GM12878 (cell line): ENCODE data around the gene CDKL2. TPM values are rescaled to one million over a fixed set of nuclear protein-coding genes. Genes with fewer than 3 reads are reported as not detected.
"Not testable (repeated sequence)": the region's sequence is repeated elsewhere in the genome, so short reads cannot be mapped to it uniquely, and the experiment has no call there.

Experiments
- ATAC-seq: fragments of 200-7000 bp; cut with Tn5 transposase; 3 replicates; pipeline ENCODE4 v1.9.1; 2020; ENCODE audit warnings: mild to moderate bottlenecking, moderate library complexity
- BruUV-seq: library from RNA; stranded (reverse); fragments of 400-500 nt; replicated peaks from 2 replicates; lab custom pipeline; 2021; lab: Mats Ljungman, UMichigan
- CTCF ChIA-PET: fragments of 300-600 bp; sonication (Branson Sonifier 250); formaldehyde crosslinking; extraction: SDS; loops from one replicate; lab custom pipeline; 2021; ENCODE audit warnings: inconsistent platforms; lab: Yijun Ruan, JAX
- POLR2A ChIA-PET: fragments of 350-600 bp; formaldehyde crosslinking; extraction: SDS; loops from one replicate; lab custom pipeline; 2021; ENCODE audit warnings: inconsistent platforms; lab: Charles Lee
- RAD21 ChIA-PET: fragments of 300-600 bp; sonication (Branson Sonifier 250); formaldehyde crosslinking; loops from one replicate; lab custom pipeline; 2023; ENCODE audit warnings: antibody characterized with exemption; ENCODE audit not compliant: unreplicated experiment; lab: Charles Lee
- SMC1A ChIA-PET: fragments of 300-600 bp; sonication (Branson Sonifier 250); formaldehyde crosslinking; loops from one replicate; lab custom pipeline; 2023; ENCODE audit not compliant: unreplicated experiment, uncharacterized antibody; lab: Charles Lee
- DNase-seq: peaks from one replicate; pipeline ENCODE4 v3.0.0-alpha.2; 2011; ENCODE audit warnings: low read depth, low spot score
- FAIRE-seq: peaks from 3 replicates; lab custom pipeline; 2011; peaks lifted over from hg19 to GRCh38; lab: Jason Lieb, UNC
- H2AFZ ChIP-seq: 2 replicates; pipeline ENCODE4 v1.6.0; 2011; ENCODE audit warnings: low read depth, low read length, control low read depth; ENCODE audit not compliant: control insufficient read depth
- H3K27ac ChIP-seq: 2 replicates; pipeline ENCODE4 v1.5.1; 2011; ENCODE audit warnings: control low read depth; ENCODE audit not compliant: control insufficient read depth, insufficient read depth
- H3K27me3 ChIP-seq, 2 experiments: replicated peaks in 1 of 2; 2 replicates each; pipeline versions ENCODE4 v1.6.0 to v1.6.1; 2011; ENCODE audit warnings: low read length in 1 of 2; ENCODE audit not compliant: control insufficient read depth in 2 of 2, insufficient read depth in 2 of 2
- H3K36me3 ChIP-seq, 2 experiments: 2 replicates each; pipeline ENCODE4 v1.5.1; 2011; ENCODE audit warnings: low read length in 1 of 2; ENCODE audit not compliant: control insufficient read depth in 2 of 2, insufficient read depth in 2 of 2
- H3K4me1 ChIP-seq: 2 replicates; pipeline ENCODE4 v1.6.1; 2011; ENCODE audit warnings: mild to moderate bottlenecking, low read length, moderate library complexity, mixed read lengths; ENCODE audit not compliant: control insufficient read depth, insufficient read depth
- H3K4me2 ChIP-seq: 2 replicates; pipeline ENCODE4 v1.6.0; 2011; ENCODE audit warnings: control low read depth; ENCODE audit not compliant: control insufficient read depth, insufficient read depth
- H3K4me3 ChIP-seq: fragments of 200-600 bp; sonication (generic); 2 replicates; pipeline ENCODE4 v1.5.1; 2016
- H3K79me2 ChIP-seq: 2 replicates; pipeline ENCODE4 v1.6.0; 2011; ENCODE audit warnings: low read length; ENCODE audit not compliant: control insufficient read depth, insufficient read depth
- H3K9ac ChIP-seq: 2 replicates; pipeline ENCODE4 v1.8.0; 2011; ENCODE audit warnings: low read length, control low read depth, mixed read lengths; ENCODE audit not compliant: control insufficient read depth, insufficient read depth
- H3K9me3 ChIP-seq: replicated peaks from 3 replicates; pipeline ENCODE4 v1.5.1; 2011; ENCODE audit warnings: mild to moderate bottlenecking, low read length; ENCODE audit not compliant: control insufficient read depth, insufficient read depth
- H4K20me1 ChIP-seq: 2 replicates; pipeline ENCODE4 v1.6.0; 2011; ENCODE audit not compliant: control insufficient read depth, insufficient read depth
- NFIC ChIP-seq: IDR thresholded peaks from 2 replicates; pipeline ENCODE4 v1.6.1; 2012; ENCODE audit warnings: low read depth, mild to moderate bottlenecking, inconsistent platforms, low read length, moderate library complexity
- NFYB ChIP-seq: IDR thresholded peaks from 2 replicates; pipeline ENCODE4 v1.6.1; 2011; ENCODE audit warnings: low read depth, mild to moderate bottlenecking, low read length, improper control_type of control experiment, moderate library complexity; ENCODE audit not compliant: insufficient read depth
- POLR2AphosphoS5 ChIP-seq: IDR thresholded peaks from 2 replicates; pipeline ENCODE4 v1.6.1; 2011; ENCODE audit warnings: mild to moderate bottlenecking, low read length, inconsistent platforms
- SREBF2 ChIP-seq: IDR thresholded peaks from 2 replicates; pipeline ENCODE4 v1.6.1; 2012; ENCODE audit warnings: mild to moderate bottlenecking, low read length
- WGBS: methylation state at CpG from one replicate; pipeline ENCODE4 v1.1.6; 2016; ENCODE audit warnings: low lambda C conversion rate; ENCODE audit not compliant: insufficient replicate concordance, insufficient coverage; ENCODE audit errors: missing lambda C conversion rate; 5-methylcytosine and 5-hydroxymethylcytosine counted together
- in situ Hi-C: fragments of 300-500 bp; cut with MboI; formaldehyde crosslinking; loops from 9 replicates; pipeline ENCODE4 v1.14.3; 2018; ENCODE audit warnings: mixed read lengths
- intact Hi-C: fragments of 100-400 bp; cut with micrococcal nuclease; formaldehyde crosslinking; loops from one replicate; pipeline ENCODE4 v1.14.2; 2022; ENCODE audit not compliant: unreplicated experiment
- polyA plus RNA-seq, 11 experiments: library from polyadenylated mRNA; depleted of rRNA in 4 of 11; unstranded in 6 of 11; stranded (reverse) in 5 of 11; fragments of >200 nt; fragmentation: Nextera tagmentation in 4 of 11; fragmentation: Illumina TruSeq in 1 of 11; extraction: Ambion mirVana in 4 of 11; extraction: Trizol in 1 of 11; gene quantifications; 1 replicate in 1 of 11; 2 replicates in 10 of 11; pipeline versions ENCODE4 v1.2.1 to v1.2.3, GENCODE V29; 2011 to 2016; ENCODE audit warnings: inconsistent platforms in 2 of 11, missing spikeins in 2 of 11, low read depth in 1 of 11
- total RNA-seq, 4 experiments: library from RNA; depleted of rRNA in 3 of 4; stranded (reverse); fragments of >200 nt in 3 of 4; fragmentation: Illumina TruSeq in 1 of 4; extraction: Trizol in 1 of 4; gene quantifications; 2 replicates each; pipeline versions ENCODE4 v1.2.1 to v1.2.3, GENCODE V29; 2013 to 2021
- TF ChIP-seq, protein P1 (sequence below): fragments of 150-350 bp; IDR thresholded peaks from 2 replicates; pipeline ENCODE4 v1.6.1; 2016; ENCODE audit warnings: low read depth, low read length

The CDKL2 gene
- total and polyA plus RNA-seq, 10 of the 15 experiments (the other 5 are each of a cell fraction or from before 2014, with no cell fraction given), result 0.05 to 0.24 (median 0.06) TPM; not detected in 7

DNA sequence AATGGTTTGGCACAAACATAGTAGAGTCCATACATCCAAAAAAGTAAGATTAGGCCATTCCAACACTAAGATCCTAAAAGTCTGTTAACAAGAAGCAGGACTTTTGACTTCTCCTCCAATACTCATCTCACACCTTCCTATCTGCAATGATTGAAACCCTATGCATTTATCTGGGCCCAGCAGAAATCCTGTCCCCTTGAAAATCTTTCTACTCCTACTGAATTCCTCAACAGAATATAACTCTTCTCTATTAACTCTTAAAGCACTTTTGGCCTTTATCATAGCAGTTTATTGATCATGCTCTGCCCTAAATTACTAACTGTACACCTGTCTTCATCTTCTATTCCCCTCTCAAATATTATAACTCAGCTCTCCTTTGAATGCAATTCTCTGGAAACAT, 38.3 kb upstream of the CDKL2 start:
- DNase-seq, result no peak
- no peak overlapping the region for H3K9ac ChIP-seq
- no peaks in the 10 kb centered on the region for H3K9me3 ChIP-seq
- H3K27ac ChIP-seq, result no peak overlapping the region
- no peaks in the 10 kb centered on the region; the same call in 1 of the 2 replicates for H3K4me1 ChIP-seq
- intact Hi-C loops, result no loop called here
- H3K79me2 ChIP-seq, result peaks cover 95% of the 10 kb centered on the region
- in situ Hi-C loops, result no loop called here
- no peak for ATAC-seq
- peak overlapping the region; percentile 36 for H3K4me3 ChIP-seq
- peaks cover 7% of the 10 kb centered on the region for H4K20me1 ChIP-seq
- no peaks in the 10 kb centered on the region for H3K27me3 ChIP-seq
- ChIA-PET RAD21 (interaction anchor here (1.0 to 3.0 kb wide), 2 partner anchors 41 to 56 kb away, joined by 3 to 16 read pairs; partner anchors contain the start of gene USO1), POLR2A (interaction anchor here (0.9 to 8.7 kb wide), 5 partner anchors 28 to 59 kb away, joined by 3 to 72 read pairs (median 5); partner anchors contain the start of genes CDKL2 and USO1), SMC1A (interaction anchor here (0.7 to 8.5 kb wide), 9 partner anchors 9 to 749 kb away, joined by 3 to 98 read pairs (median 4); partner anchors contain the start of gene USO1), CTCF (interaction anchor here (0.9 to 7.0 kb wide), 9 partner anchors 14 to 153 kb away, joined by 3 to 35 read pairs (median 5); partner anchors contain the start of gene USO1)
- no peak for FAIRE-seq
- peak overlapping the region; percentile 36; the same call in 1 of the 2 replicates for H3K4me2 ChIP-seq
- no peaks in the 10 kb centered on the region for H3K36me3 ChIP-seq
- no peak overlapping the region for H2AFZ ChIP-seq
- BruUV-seq, result no TSS peak
- no peak for TF ChIP-seq POLR2AphosphoS5
- TF ChIP-seq NFIC, result no peak
- no peak for TF ChIP-seq SREBF2
- TF ChIP-seq, protein P1, sequence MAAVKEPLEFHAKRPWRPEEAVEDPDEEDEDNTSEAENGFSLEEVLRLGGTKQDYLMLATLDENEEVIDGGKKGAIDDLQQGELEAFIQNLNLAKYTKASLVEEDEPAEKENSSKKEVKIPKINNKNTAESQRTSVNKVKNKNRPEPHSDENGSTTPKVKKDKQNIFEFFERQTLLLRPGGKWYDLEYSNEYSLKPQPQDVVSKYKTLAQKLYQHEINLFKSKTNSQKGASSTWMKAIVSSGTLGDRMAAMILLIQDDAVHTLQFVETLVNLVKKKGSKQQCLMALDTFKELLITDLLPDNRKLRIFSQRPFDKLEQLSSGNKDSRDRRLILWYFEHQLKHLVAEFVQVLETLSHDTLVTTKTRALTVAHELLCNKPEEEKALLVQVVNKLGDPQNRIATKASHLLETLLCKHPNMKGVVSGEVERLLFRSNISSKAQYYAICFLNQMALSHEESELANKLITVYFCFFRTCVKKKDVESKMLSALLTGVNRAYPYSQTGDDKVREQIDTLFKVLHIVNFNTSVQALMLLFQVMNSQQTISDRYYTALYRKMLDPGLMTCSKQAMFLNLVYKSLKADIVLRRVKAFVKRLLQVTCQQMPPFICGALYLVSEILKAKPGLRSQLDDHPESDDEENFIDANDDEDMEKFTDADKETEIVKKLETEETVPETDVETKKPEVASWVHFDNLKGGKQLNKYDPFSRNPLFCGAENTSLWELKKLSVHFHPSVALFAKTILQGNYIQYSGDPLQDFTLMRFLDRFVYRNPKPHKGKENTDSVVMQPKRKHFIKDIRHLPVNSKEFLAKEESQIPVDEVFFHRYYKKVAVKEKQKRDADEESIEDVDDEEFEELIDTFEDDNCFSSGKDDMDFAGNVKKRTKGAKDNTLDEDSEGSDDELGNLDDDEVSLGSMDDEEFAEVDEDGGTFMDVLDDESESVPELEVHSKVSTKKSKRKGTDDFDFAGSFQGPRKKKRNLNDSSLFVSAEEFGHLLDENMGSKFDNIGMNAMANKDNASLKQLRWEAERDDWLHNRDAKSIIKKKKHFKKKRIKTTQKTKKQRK, result no peak
- TF ChIP-seq NFYB, result no peak

- POLR2A ChIA-PET, result interaction anchor here (1.0 to 8.7 kb wide), 2 partner anchors 37 to 56 kb away, joined by 6 to 72 read pairs; partner anchors contain the start of genes CDKL2 and USO1
- H3K36me3 ChIP-seq, H3K4me2 ChIP-seq, in situ Hi-C loops, intact Hi-C loops, H3K27me3 ChIP-seq, H3K9ac ChIP-seq, FAIRE-seq, ATAC-seq, RAD21 ChIA-PET, H3K4me1 ChIP-seq, H2AFZ ChIP-seq, DNase-seq, H3K27ac ChIP-seq, H3K9me3 ChIP-seq, H4K20me1 ChIP-seq, BruUV-seq: not testable (repeated sequence)
- SMC1A ChIA-PET, result interaction anchor here (0.7 to 8.5 kb wide), 6 partner anchors 8 to 57 kb away, joined by 3 to 98 read pairs (median 6); partner anchors contain the start of gene USO1
- Histone ChIP-seq H3K4me3 (peak overlapping the region; percentile 30; the same call in 1 of the 2 replicates), H3K79me2 (peaks cover 97% of the 10 kb centered on the region)
- 74% methylated on average over 7 of the region's 7 CpGs for WGBS
- CTCF ChIA-PET, result interaction anchor here (0.9 to 7.0 kb wide), 7 partner anchors 14 to 152 kb away, joined by 3 to 35 read pairs (median 5); partner anchors contain the start of gene USO1
Observed at GRCh38 chr4:75667636-75668035, 37.3 kb upstream of the CDKL2 start.
